ENCODE measurements around the gene ITPR3. TPM values are rescaled to one million over a fixed set of nuclear protein-coding genes. Genes with fewer than 3 reads are reported as not detected.

The ITPR3 gene
- total RNA-seq, 4 donors from 2014 or later: 161 to 265 (median 197) TPM

DNA sequence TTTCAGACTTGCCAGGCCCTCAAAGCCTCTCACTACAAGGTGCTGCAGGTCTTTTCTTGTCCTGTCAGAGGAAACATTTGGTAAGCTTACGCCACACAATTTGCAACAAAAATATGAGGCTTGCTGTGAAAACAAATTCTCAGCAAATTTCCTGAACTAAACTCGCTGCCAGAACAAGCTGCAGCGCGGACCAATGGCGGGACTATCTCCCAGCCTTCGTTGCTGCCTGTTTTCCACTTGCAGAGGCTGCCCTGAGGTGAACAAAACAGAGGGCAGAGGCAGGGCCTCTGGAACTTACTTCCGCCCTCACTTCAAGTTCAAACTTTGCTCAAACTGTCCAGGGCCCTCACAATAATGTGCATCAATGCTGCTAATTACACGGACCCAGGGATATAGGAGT is 78.0 kb downstream of the ITPR3 start:
- WGBS, 2 donors: 36 to 59% methylated on average over 8 of the region's 8 CpGs
- no peak overlapping the region for H3K4me3 ChIP-seq (ENCODE audit: low read depth, poor library complexity, severe bottlenecking)
- intact Hi-C loops (cut with DNase I; ENCODE audit: low total_unique reads): no loop called here
- TF ChIP-seq, protein P1, sequence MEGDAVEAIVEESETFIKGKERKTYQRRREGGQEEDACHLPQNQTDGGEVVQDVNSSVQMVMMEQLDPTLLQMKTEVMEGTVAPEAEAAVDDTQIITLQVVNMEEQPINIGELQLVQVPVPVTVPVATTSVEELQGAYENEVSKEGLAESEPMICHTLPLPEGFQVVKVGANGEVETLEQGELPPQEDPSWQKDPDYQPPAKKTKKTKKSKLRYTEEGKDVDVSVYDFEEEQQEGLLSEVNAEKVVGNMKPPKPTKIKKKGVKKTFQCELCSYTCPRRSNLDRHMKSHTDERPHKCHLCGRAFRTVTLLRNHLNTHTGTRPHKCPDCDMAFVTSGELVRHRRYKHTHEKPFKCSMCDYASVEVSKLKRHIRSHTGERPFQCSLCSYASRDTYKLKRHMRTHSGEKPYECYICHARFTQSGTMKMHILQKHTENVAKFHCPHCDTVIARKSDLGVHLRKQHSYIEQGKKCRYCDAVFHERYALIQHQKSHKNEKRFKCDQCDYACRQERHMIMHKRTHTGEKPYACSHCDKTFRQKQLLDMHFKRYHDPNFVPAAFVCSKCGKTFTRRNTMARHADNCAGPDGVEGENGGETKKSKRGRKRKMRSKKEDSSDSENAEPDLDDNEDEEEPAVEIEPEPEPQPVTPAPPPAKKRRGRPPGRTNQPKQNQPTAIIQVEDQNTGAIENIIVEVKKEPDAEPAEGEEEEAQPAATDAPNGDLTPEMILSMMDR (IDR thresholded peaks at IDR 0.05): no peak
- TF ChIP-seq POLR2A (IDR thresholded peaks at IDR 0.05): no peak
- no peak for DNase-seq (ENCODE audit: low spot score in 2 of 2)

DNA sequence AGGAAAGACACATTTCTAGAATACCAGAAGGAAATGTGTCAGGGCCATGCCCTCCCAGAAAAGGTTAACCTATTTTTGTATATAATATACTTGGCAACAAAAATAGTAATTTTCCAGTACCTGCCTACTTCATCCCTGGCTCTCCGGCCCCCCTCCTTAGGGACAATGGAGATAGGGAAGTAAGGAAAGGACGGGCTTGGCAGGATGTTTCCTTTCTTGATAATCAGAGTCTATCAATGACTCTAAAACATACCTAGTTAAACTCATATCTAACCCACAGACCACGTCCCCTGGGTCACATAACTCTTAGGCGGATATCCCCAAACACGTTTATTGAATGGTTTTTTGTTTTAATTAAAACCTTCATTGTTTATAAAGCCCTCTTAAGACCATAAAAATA is 78.6 kb downstream of the ITPR3 start:
- 39 to 48% methylated on average over 5 of the region's 5 CpGs for WGBS, 2 donors
- TF ChIP-seq, protein P1 (IDR thresholded peaks at IDR 0.05): no peak
- TF ChIP-seq POLR2A (IDR thresholded peaks at IDR 0.05): no peak
- intact Hi-C loops (cut with DNase I; ENCODE audit: low total_unique reads): loop anchor here (5.0 kb wide), 1 partner anchor 112 kb away; no protein-coding TSS in a partner anchor
- H3K4me3 ChIP-seq (ENCODE audit: low read depth, poor library complexity, severe bottlenecking): no peak overlapping the region
- DNase-seq (ENCODE audit: low spot score in 2 of 2): no peak

DNA sequence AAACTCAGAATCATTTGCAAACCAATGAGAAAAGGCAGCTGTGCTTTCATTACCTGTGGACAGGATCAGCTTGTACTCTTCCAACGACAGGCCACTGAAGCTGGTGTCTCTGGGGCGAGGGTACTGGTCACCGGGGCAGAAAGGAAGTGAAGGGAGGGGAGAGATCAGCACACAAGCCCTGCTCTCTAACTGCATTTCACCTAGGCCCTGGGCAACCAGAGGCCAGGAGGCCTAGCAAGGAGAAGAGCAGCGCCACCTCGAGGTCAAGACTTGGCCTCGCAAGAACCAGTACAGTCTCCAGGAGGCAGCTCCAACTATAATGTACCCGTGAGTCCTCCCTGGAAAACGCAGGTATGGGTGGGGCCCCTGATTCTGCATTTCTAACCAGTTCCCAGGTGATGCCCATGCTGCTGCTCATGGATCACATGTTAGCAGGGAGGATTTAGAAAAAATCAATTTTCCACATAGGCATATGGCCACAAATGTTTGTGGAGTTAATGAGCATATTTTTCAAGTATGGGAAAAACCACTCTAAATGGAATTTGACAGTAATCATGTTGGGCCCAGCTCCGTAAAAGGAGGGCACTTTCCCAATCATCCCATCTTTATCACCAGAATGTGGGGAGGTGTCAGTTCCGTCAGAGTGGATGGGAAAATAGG is 79.4 kb downstream of the ITPR3 start:
- 42 to 47% methylated on average over 10 of the region's 10 CpGs for WGBS, 2 donors
- TF ChIP-seq POLR2A (IDR thresholded peaks at IDR 0.05): no peak
- TF ChIP-seq, protein P1 (IDR thresholded peaks at IDR 0.05): peak in 1 of 3 donors; percentile 12
- H3K4me3 ChIP-seq (ENCODE audit: low read depth, poor library complexity, severe bottlenecking): no peak overlapping the region
- DNase-seq (ENCODE audit: low spot score in 2 of 2): no peak
- intact Hi-C loops (cut with DNase I; ENCODE audit: low total_unique reads): loop anchor here (5.0 kb wide), 1 partner anchor 113 kb away; no protein-coding TSS in a partner anchor

DNA sequence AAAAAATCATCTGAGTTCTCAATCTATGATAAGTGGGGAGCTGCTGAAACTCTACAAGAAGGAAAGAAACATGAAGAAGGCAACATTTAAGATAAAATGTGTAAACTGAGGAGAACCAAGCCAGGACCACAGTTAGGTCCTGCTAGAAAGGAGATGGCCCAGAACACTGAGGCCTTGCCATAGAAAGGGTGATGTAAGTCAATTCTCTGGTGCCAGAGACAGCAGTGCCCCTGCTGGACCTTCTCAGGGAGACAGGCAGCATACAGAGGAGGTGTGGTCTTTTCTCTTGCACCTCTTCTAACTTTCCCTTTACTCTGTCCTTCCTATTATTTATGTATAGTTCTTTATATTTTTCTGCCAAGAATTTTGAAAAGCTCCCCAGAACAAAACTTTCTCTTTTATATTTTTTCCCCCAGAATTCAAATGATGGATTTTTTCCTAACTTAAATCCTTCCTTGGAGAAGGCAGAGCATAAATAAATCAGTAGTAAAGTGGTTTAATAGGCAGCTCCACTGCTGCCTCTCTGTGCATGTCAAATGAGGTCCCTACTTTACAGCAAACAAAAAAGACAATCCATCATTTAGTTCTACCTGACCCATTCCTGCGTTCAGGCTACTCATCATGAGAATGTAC is 81.3 kb downstream of the ITPR3 start:
- intact Hi-C loops (cut with DNase I; ENCODE audit: low total_unique reads): loop anchor here (5.0 kb wide), 1 partner anchor 115 kb away; no protein-coding TSS in a partner anchor
- no peak for TF ChIP-seq POLR2A (IDR thresholded peaks at IDR 0.05)
- TF ChIP-seq, protein P1 (IDR thresholded peaks at IDR 0.05): no peak
- WGBS, 2 donors: 88 to 100% methylated on average over 1 of the region's 1 CpG
- no peak overlapping the region for H3K4me3 ChIP-seq (ENCODE audit: low read depth, poor library complexity, severe bottlenecking)
- DNase-seq (ENCODE audit: low spot score in 2 of 2): no peak

DNA sequence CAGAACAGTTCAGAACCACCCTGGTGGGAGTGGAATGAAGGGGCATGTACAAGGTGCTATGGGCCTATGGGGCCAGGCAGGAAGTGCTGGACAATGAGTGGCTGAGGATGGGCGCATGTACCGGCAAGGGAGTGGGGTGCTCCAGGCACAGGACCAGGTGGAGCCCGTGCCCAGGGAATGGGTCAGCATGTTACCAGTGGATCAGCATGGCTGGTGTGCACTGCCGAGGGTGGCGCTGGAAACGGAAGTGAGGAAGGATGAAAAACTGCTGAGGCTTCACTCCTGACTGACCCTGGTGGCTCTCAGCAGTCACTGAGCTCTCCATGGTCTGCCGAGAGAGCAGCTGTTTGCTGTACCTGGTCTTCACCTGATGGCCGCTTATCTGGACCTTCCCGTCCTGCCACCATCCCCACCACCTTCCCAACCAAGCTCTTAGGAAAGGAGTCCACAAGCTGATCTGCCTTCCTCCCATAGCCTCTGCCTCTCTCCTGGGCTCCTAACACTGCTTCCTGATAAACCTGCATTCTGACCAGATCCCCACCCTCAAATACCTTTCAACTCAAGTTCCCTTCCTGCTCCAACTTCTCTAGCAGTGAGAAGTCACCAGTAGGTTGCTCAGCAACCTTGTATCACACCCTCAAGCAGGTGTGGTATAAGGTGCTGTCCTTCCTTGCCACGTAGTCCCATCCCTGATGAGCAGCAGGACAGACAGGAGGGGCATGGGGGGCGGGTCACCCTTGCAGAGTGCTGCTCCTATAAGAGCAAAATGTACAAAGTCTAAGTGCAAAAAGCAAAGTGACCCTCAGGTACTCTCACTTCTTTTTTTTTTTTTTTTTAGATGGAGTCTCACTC is 83.3 kb downstream of the ITPR3 start:
- no peak for TF ChIP-seq POLR2A (IDR thresholded peaks at IDR 0.05)
- TF ChIP-seq, protein P1 (IDR thresholded peaks at IDR 0.05): no peak
- intact Hi-C loops (cut with DNase I; ENCODE audit: low total_unique reads): loop anchor here (5.0 kb wide), 1 partner anchor 117 kb away; no protein-coding TSS in a partner anchor
- DNase-seq (ENCODE audit: low spot score in 2 of 2): no peak
- 88 to 89% methylated on average over 11 of the region's 11 CpGs for WGBS, 2 donors
- H3K4me3 ChIP-seq (ENCODE audit: low read depth, poor library complexity, severe bottlenecking): no peak overlapping the region

Data from lower leg skin (tissue), 4 donors.